Stomach (tissue), 4 donors: ENCODE results near the gene ELOVL5.

Experiments
- EP300 ChIP-seq: sonication (generic); formaldehyde crosslinking; IDR thresholded peaks from one replicate; pipeline ENCODE4 v1.6.1; 2017; ENCODE audit warnings: antibody characterized with exemption
- POLR2A ChIP-seq, 4 donors: fragments of 450-650 bp; IDR thresholded peaks; one replicate each; pipeline ENCODE4 v1.6.1; 2016; ENCODE audit warnings: antibody characterized with exemption in 4 of 4, control low read depth in 2 of 4, mild to moderate bottlenecking in 1 of 4, moderate library complexity in 1 of 4

- TF ChIP-seq POLR2A (IDR thresholded peaks at IDR 0.05) = no peak
- no peak for TF ChIP-seq EP300
Observed at GRCh38 chr6:53290537-53291510, 57.9 kb downstream of the ELOVL5 start.
